Measurements from ENCODE around the gene DLGAP1.

The DLGAP1 gene

DNA sequence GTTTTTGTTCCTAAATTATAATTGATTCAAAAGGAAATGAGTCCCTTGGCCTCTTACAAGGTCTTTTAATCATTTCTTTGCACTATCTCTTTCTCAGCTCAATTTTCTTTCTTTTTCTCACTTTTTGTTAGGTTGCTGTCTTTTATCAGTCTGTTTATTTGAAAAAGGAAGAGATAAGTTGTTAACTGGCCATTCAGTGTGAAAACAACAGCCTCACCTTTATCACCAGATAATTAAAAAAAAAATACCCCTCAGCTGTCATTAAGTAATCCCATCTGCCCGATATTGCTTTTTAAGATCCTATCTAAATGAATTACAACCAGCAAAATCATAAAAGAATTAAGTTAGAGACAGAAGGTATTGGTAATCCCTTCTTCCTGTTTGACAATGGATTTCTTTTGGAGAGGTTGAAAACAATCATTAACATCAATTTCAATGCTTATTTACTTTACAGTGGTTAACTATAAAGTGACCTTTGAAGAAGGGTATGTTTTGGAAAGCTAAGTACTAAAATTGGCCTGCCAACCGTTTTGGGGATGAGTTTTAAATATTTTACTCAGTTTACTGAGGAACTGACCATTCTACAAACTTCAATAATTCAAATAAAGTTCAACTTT lies 900.2 kb downstream of the DLGAP1 start:
- no peak overlapping the region for H3K4me3 ChIP-seq (ENCODE audit: insufficient read length, low read depth)
- H3K36me3 ChIP-seq (ENCODE audit: insufficient read depth, insufficient read length, low read length) = no peaks in the 10 kb centered on the region
- DNase-seq (ENCODE audit: low read depth, low spot score) = no peak
- H3K9ac ChIP-seq (ENCODE audit: insufficient read length, low read depth) = no peak overlapping the region
- H3K9me3 ChIP-seq (ENCODE audit: insufficient read depth, low read length) = no peaks in the 10 kb centered on the region
- H3K4me1 ChIP-seq (ENCODE audit: insufficient read depth, insufficient read length) = no peaks in the 10 kb centered on the region
- TF ChIP-seq YY1 (IDR thresholded peaks at IDR 0.05; ENCODE audit: insufficient read depth, insufficient read length) (no peak), SUZ12 (IDR thresholded peaks at IDR 0.05; ENCODE audit: extremely low read depth, insufficient read depth, insufficient read length) (no peak), ZNF274 (IDR thresholded peaks at IDR 0.05; ENCODE audit: low read depth, low read length) (no peak)
- H3K27me3 ChIP-seq (ENCODE audit: insufficient read depth, insufficient read length) = no peaks in the 10 kb centered on the region

DNA sequence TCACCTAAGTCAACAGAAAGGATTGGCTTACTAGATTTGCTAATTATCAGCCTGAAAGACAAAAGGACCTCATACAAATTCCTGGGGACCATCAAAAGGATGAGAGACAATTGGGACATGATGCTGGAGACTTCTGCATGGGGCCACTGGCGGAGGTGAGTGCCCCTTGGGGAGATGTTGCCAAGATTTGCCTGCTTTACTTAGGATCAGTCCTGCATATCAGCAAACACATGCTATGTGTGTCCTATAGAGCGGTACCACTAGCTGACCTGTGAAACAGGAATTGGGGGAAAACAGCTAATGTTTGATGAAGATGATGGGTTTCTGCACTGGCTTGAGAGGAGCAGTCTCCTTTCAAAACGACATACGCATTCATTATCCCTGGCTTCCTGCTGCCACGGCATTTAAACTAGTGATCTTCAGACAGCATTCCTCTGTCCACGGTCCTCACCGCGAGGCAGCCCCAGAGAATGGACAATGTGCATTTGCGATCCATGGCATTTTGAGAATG lies 901.0 kb downstream of the DLGAP1 start:
- no peaks in the 10 kb centered on the region for H3K4me1 ChIP-seq (ENCODE audit: insufficient read depth, insufficient read length)
- no peak overlapping the region for H3K4me3 ChIP-seq (ENCODE audit: insufficient read length, low read depth)
- peak; percentile 47 for DNase-seq (ENCODE audit: low read depth, low spot score)
- H3K36me3 ChIP-seq (ENCODE audit: insufficient read depth, insufficient read length, low read length) = no peaks in the 10 kb centered on the region
- no peak for TF ChIP-seq SUZ12 (IDR thresholded peaks at IDR 0.05; ENCODE audit: extremely low read depth, insufficient read depth, insufficient read length)
- TF ChIP-seq ZNF274 (IDR thresholded peaks at IDR 0.05; ENCODE audit: low read depth, low read length) = no peak
- TF ChIP-seq YY1 (IDR thresholded peaks at IDR 0.05; ENCODE audit: insufficient read depth, insufficient read length) = no peak
- no peak overlapping the region for H3K9ac ChIP-seq (ENCODE audit: insufficient read length, low read depth)
- no peaks in the 10 kb centered on the region for H3K27me3 ChIP-seq (ENCODE audit: insufficient read depth, insufficient read length)
- no peaks in the 10 kb centered on the region for H3K9me3 ChIP-seq (ENCODE audit: insufficient read depth, low read length)

DNA sequence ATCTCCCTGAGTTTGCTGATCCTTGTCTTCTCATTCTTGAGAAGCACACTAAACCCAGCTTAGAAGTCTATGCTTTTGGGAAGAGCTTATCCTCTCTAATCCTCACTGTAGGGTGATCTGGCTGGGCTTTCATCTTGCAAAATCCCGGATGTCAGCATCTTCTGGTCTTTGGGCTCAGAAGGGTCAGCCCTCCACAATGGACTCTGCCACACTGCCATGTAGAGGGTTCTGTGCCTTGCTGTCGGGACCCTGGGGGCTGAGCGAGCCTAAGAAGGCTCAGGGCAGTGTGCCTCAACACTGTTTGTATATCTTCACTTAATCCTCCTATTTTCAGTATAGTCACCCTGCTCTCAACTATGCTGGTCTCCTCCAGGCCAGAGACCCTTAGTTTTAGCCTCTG lies 902.8 kb downstream of the DLGAP1 start:
- Histone ChIP-seq H3K4me3 (ENCODE audit: insufficient read length, low read depth) (no peak overlapping the region), H3K27me3 (ENCODE audit: insufficient read depth, insufficient read length) (no peaks in the 10 kb centered on the region), H3K9me3 (ENCODE audit: insufficient read depth, low read length) (no peaks in the 10 kb centered on the region), H3K9ac (ENCODE audit: insufficient read length, low read depth) (no peak overlapping the region), H3K4me1 (ENCODE audit: insufficient read depth, insufficient read length) (no peaks in the 10 kb centered on the region), H3K36me3 (ENCODE audit: insufficient read depth, insufficient read length, low read length) (no peaks in the 10 kb centered on the region)
- no peak for TF ChIP-seq ZNF274 (IDR thresholded peaks at IDR 0.05; ENCODE audit: low read depth, low read length)
- TF ChIP-seq SUZ12 (IDR thresholded peaks at IDR 0.05; ENCODE audit: extremely low read depth, insufficient read depth, insufficient read length) = no peak
- no peak for DNase-seq (ENCODE audit: low read depth, low spot score)

DNA sequence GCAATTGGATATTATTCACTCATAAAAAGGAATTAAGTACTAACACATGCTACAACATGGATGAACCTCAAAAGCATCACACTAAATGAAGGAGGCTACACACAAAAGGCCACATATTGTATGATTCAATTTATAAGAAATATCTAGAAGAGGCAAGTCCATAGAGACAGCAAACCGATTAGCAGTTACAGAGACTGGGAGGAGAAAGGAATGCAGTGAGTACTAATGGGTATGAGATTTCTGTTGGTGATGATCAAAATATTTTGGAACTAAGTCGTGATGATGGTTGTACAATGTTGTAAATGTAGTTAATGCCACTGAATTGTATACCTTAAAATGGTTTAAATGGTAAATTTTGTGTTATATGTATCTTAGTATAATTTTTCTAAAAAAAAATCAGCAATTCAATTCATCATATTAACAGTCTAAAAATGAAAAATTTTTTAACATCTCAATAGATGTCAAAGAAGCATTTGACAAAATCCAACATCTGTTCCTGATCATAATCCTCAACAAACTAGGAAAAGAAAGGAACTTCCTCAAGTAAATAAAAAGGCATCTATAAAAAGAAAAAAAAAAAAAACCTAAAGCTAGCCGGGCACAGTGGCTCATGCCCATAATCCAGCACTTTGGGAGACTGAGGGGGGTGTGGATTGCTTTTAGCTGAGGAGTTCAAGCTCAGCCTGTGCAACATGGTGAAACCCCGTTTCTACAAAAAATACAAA lies 907.1 kb downstream of the DLGAP1 start:
- H3K4me3 ChIP-seq (ENCODE audit: insufficient read length, low read depth) = no peak overlapping the region
- DNase-seq (ENCODE audit: low read depth, low spot score) = no peak
- H3K27me3 ChIP-seq (ENCODE audit: insufficient read depth, insufficient read length) = no peaks in the 10 kb centered on the region
- no peak overlapping the region for H3K9ac ChIP-seq (ENCODE audit: insufficient read length, low read depth)
- TF ChIP-seq SUZ12 (IDR thresholded peaks at IDR 0.05; ENCODE audit: extremely low read depth, insufficient read depth, insufficient read length) = no peak
- no peak for TF ChIP-seq YY1 (IDR thresholded peaks at IDR 0.05; ENCODE audit: insufficient read depth, insufficient read length)
- no peak for TF ChIP-seq ZNF274 (IDR thresholded peaks at IDR 0.05; ENCODE audit: low read depth, low read length)
- H3K36me3 ChIP-seq (ENCODE audit: insufficient read depth, insufficient read length, low read length) = no peaks in the 10 kb centered on the region
- no peaks in the 10 kb centered on the region for H3K4me1 ChIP-seq (ENCODE audit: insufficient read depth, insufficient read length)
- H3K9me3 ChIP-seq (ENCODE audit: insufficient read depth, low read length) = no peaks in the 10 kb centered on the region

DNA sequence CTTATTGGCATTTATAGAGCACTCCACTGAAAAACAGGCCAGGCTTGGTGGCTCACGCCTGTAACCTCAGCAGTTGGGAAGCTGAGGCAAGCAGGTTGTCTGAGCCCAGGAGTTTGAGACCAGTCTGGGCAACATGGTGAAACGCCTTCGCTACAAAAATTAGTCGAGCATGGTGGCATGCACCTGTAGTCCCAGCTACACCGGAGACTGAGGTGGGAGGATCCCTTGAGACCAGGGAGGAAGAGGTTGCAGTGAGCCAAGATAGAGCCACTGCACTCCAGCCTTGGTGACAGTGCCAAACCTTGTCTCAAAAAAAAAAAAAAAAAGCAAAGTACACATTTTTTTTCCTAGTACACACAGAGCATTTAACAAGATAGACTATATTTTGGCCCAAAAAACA lies 909.0 kb downstream of the DLGAP1 start:
- DNase-seq (ENCODE audit: low read depth, low spot score) = no peak
- TF ChIP-seq YY1 (IDR thresholded peaks at IDR 0.05; ENCODE audit: insufficient read depth, insufficient read length) (no peak), ZNF274 (IDR thresholded peaks at IDR 0.05; ENCODE audit: low read depth, low read length) (no peak), SUZ12 (IDR thresholded peaks at IDR 0.05; ENCODE audit: extremely low read depth, insufficient read depth, insufficient read length) (no peak)
- H3K4me3 ChIP-seq (ENCODE audit: insufficient read length, low read depth) = no peak overlapping the region
- no peaks in the 10 kb centered on the region for H3K36me3 ChIP-seq (ENCODE audit: insufficient read depth, insufficient read length, low read length)
- H3K9me3 ChIP-seq (ENCODE audit: insufficient read depth, low read length) = no peaks in the 10 kb centered on the region
- H3K27me3 ChIP-seq (ENCODE audit: insufficient read depth, insufficient read length) = no peaks in the 10 kb centered on the region
- no peaks in the 10 kb centered on the region for H3K4me1 ChIP-seq (ENCODE audit: insufficient read depth, insufficient read length)
- H3K9ac ChIP-seq (ENCODE audit: insufficient read length, low read depth) = no peak overlapping the region

DNA sequence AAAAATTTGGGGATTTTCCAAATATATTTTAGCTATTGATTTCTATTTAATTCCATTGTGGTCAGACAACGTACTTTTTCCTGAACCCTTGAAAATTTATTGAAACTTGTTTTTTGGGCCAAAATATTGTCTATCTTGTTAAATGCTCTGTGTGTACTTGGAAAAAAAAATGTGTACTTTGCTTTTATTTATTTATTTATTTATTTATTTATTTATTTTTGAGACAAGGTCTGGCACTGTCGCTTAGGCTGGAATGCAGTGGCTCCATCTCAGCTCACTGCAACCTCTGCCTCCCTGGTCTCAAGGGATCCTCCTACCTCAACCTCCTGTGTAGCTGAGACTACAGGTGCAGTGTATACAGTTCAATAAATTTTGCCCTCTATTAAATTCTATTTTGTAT lies 910.6 kb downstream of the DLGAP1 start:
- no peak for TF ChIP-seq YY1 (IDR thresholded peaks at IDR 0.05; ENCODE audit: insufficient read depth, insufficient read length)
- TF ChIP-seq SUZ12 (IDR thresholded peaks at IDR 0.05; ENCODE audit: extremely low read depth, insufficient read depth, insufficient read length) = no peak
- no peak for TF ChIP-seq ZNF274 (IDR thresholded peaks at IDR 0.05; ENCODE audit: low read depth, low read length)

DNA sequence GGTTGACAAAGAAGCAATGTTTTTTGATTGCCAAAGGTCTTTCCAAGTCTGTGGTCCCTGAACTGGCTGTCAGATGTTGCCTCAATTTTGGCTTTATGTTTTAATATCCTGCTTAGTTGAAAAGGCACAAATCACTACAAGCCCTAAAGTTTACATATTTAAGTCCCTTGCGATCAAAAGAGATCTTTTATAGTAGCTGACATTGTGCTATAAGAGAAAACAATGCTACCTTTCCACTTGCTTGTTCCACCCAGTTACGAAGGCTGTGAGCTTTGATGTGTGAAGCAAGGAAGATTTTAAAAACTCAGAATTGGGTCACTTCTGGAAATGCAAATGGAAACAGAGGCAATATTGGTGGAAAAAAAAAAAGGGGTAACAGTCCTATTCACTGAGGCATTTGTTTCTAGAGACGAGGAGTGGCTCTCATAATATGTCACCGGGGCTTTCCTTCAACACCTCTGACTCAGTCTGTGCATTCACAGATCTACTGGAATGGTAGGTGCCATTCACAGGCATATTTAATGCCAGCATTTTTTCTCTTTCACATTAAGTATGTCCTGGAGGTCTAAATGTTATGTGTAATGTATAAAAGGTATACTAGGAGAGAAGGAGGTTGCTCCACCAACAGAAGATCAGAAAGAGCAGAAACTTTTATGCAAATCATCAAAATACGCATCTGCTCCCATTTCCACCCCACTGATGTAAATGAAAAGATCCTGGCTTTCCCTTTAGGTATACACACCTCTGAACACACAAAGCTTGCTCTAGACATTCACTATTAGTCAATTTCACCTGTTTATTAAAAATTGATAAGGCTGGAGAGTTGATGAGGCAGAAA lies 913.3 kb downstream of the DLGAP1 start:
- Histone ChIP-seq H3K9ac (ENCODE audit: insufficient read length, low read depth) (no peak overlapping the region), H3K4me1 (ENCODE audit: insufficient read depth, insufficient read length) (no peaks in the 10 kb centered on the region), H3K4me3 (ENCODE audit: insufficient read length, low read depth) (no peak overlapping the region), H3K27me3 (ENCODE audit: insufficient read depth, insufficient read length) (no peaks in the 10 kb centered on the region), H3K36me3 (ENCODE audit: insufficient read depth, insufficient read length, low read length) (no peaks in the 10 kb centered on the region), H3K9me3 (ENCODE audit: insufficient read depth, low read length) (no peaks in the 10 kb centered on the region)
- no peak for DNase-seq (ENCODE audit: low read depth, low spot score)
- TF ChIP-seq YY1 (IDR thresholded peaks at IDR 0.05; ENCODE audit: insufficient read depth, insufficient read length) = no peak
- TF ChIP-seq ZNF274 (IDR thresholded peaks at IDR 0.05; ENCODE audit: low read depth, low read length) = no peak
- no peak for TF ChIP-seq SUZ12 (IDR thresholded peaks at IDR 0.05; ENCODE audit: extremely low read depth, insufficient read depth, insufficient read length)

More for the DNA sequence above, 910.6 kb downstream of the DLGAP1 start:
- H3K36me3 ChIP-seq (ENCODE audit: insufficient read depth, insufficient read length, low read length) = no peaks in the 10 kb centered on the region
- no peaks in the 10 kb centered on the region for H3K9me3 ChIP-seq (ENCODE audit: insufficient read depth, low read length)
- no peaks in the 10 kb centered on the region for H3K27me3 ChIP-seq (ENCODE audit: insufficient read depth, insufficient read length)
- H3K4me1 ChIP-seq (ENCODE audit: insufficient read depth, insufficient read length) = no peaks in the 10 kb centered on the region
- no peak for DNase-seq (ENCODE audit: low read depth, low spot score)
- H3K4me3 ChIP-seq (ENCODE audit: insufficient read length, low read depth) = no peak overlapping the region
- no peak overlapping the region for H3K9ac ChIP-seq (ENCODE audit: insufficient read length, low read depth)
